ENCODE data around the gene ANXA2. TPM values are rescaled to one million over a fixed set of nuclear protein-coding genes. Genes with fewer than 3 reads are reported as not detected.

The ANXA2 gene
- total RNA-seq, 1 experiment from 2014 or later: 1,038 TPM

DNA sequence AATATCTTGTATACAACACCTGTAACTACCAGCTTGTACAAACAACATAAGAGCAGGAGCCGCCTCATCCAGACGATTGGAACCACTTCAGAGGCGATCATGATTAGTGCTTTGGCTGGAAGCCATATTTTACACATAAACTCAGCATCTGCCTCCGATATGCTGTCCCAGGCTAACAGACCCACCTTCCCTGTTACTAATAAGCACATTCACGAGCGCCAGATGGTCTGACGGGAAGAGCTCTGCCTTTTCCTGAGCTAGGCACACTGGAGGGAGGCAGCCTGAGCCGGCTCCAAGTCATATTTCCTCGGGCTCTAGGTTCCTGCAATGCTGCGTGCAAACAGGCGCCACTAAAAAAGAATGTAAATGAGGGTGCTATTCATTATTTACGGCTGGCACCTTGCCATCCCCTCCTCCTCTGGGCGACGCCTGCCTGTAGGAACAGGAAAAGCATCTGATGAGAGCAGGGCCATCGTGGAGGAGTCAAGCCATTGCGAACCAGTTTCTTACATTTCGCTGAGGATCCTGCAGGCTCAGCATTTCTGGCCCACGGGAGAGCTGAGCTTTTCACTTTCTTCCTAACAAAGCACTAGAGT lies 98.2 kb downstream of the ANXA2 start:
- Histone ChIP-seq H3K27ac (ENCODE audit: low read depth, low read length, poor library complexity, severe bottlenecking) (no peak overlapping the region), H3K4me3 (ENCODE audit: low read depth, low read length, poor library complexity, severe bottlenecking) (no peak overlapping the region), H3K4me1 (ENCODE audit: insufficient read depth, low read length, poor library complexity, severe bottlenecking) (peaks cover 8% of the 10 kb centered on the region), H3K9me3 (ENCODE audit: low read depth, low read length, poor library complexity, severe bottlenecking) (no peaks in the 10 kb centered on the region), H3K27me3 (replicated peaks; ENCODE audit: insufficient read depth, low read depth, low read length, poor library complexity) (no peaks in the 10 kb centered on the region), H3K36me3 (ENCODE audit: insufficient read depth, low read length, poor library complexity, severe bottlenecking) (no peaks in the 10 kb centered on the region)
- peak; percentile 84 for DNase-seq (ENCODE audit: low spot score)
- BruUV-seq (replicated peaks): no TSS peak
- ChIA-PET CTCF (no interaction called here), POLR2A (ENCODE audit: low non-redundant PET) (interaction anchor here (0.6 kb wide), 1 partner anchor 453 kb away, joined by 4 read pairs; no protein-coding TSS in a partner anchor)
- TF ChIP-seq EZH2 (IDR thresholded peaks at IDR 0.05; ENCODE audit: borderline replicate concordance, low read depth, low read length, poor library complexity, severe bottlenecking): no peak
- TF ChIP-seq, protein P1, sequence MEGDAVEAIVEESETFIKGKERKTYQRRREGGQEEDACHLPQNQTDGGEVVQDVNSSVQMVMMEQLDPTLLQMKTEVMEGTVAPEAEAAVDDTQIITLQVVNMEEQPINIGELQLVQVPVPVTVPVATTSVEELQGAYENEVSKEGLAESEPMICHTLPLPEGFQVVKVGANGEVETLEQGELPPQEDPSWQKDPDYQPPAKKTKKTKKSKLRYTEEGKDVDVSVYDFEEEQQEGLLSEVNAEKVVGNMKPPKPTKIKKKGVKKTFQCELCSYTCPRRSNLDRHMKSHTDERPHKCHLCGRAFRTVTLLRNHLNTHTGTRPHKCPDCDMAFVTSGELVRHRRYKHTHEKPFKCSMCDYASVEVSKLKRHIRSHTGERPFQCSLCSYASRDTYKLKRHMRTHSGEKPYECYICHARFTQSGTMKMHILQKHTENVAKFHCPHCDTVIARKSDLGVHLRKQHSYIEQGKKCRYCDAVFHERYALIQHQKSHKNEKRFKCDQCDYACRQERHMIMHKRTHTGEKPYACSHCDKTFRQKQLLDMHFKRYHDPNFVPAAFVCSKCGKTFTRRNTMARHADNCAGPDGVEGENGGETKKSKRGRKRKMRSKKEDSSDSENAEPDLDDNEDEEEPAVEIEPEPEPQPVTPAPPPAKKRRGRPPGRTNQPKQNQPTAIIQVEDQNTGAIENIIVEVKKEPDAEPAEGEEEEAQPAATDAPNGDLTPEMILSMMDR (conservative IDR thresholded peaks at IDR 0.05; ENCODE audit: low read depth, low read length): peak; percentile 44
- intact Hi-C loops (cut with micrococcal nuclease; ENCODE audit: unreplicated experiment): no loop called here

Other genes starting within 250 kb of the ANXA2 start
- gene ICE2, start 81.2 kb upstream of the ANXA2 start, total RNA-seq (2021): 76.5 and 82.1 TPM in 2 replicates

Data from A673 (cell line).